Lower leg skin (tissue), 4 donors: ENCODE measurements around the gene SLC27A3. TPM values are rescaled to one million over a fixed set of nuclear protein-coding genes. Genes with fewer than 3 reads are reported as not detected.
A peak's percentile ranks its signal among the peaks of the same experiment; 100 is the strongest.
"Not testable (repeated sequence)": the region's sequence is repeated elsewhere in the genome, so short reads cannot be mapped to it uniquely, and the experiment has no call there.

ENCODE experiments used
- DNase-seq, 2 donors: peaks; one replicate each; pipeline ENCODE4 v3.0.0-alpha.2; 2019; ENCODE audit warnings: low spot score in 2 of 2
- H3K4me3 ChIP-seq: fragments of 200-600 bp; sonication (generic); 2 replicates; pipeline ENCODE4 v1.5.1; 2017; ENCODE audit warnings: mild to moderate bottlenecking, low read depth; ENCODE audit not compliant: poor library complexity, severe bottlenecking
- CTCF ChIP-seq, 3 donors: fragments of 450-650 bp; IDR thresholded peaks; one replicate each; pipeline ENCODE4 v1.5.1; 2016; ENCODE audit warnings: antibody characterized with exemption in 3 of 3, mild to moderate bottlenecking in 3 of 3, moderate library complexity in 2 of 3
- POLR2A ChIP-seq, 2 donors: fragments of 450-650 bp; IDR thresholded peaks; one replicate each; pipeline ENCODE4 v1.6.1; 2016 to 2017; ENCODE audit warnings: antibody characterized with exemption in 2 of 2, mild to moderate bottlenecking in 1 of 2, moderate library complexity in 1 of 2
- WGBS, 2 donors: methylation state at CpG; one replicate each; pipeline ENCODE4 v1.1.5; 2018; 5-methylcytosine and 5-hydroxymethylcytosine counted together
- intact Hi-C: fragments of 100-400 bp; cut with DNase I; formaldehyde crosslinking; loops from one replicate; pipeline ENCODE4 v1.15.0; 2023; ENCODE audit warnings: low total_unique reads
- total RNA-seq, 4 donors: library from RNA; depleted of rRNA; stranded (reverse); fragments of >200 nt; gene quantifications; one replicate each; pipeline ENCODE4 v1.1.0, GENCODE V29; 2016

SLC27A3 gene
- total RNA-seq, 4 donors from 2014 or later: 21.6 to 70.3 (median 45.3) TPM

- H3K4me3 ChIP-seq: no peak overlapping the region
Measured at GRCh38 chr1:153779781-153780541, 4.8 kb downstream of the SLC27A3 start.

GRCh38 chr1:153780551-153780950 is 5.3 kb downstream of the SLC27A3 start:
- no peak overlapping the region for H3K4me3 ChIP-seq
- TF ChIP-seq POLR2A (IDR thresholded peaks at IDR 0.05): no peak
- no peak for TF ChIP-seq CTCF (IDR thresholded peaks at IDR 0.05)
- intact Hi-C loops: no loop called here
- DNase-seq: no peak
- 52 to 59% methylated on average over 4 of the region's 4 CpGs for WGBS, 2 donors

More at GRCh38 chr1:153779781-153780541, 4.8 kb downstream of the SLC27A3 start:
- TF ChIP-seq CTCF (IDR thresholded peaks at IDR 0.05) (no peak), POLR2A (IDR thresholded peaks at IDR 0.05) (no peak)
- 66 to 76% methylated on average over 17 of the region's 17 CpGs for WGBS, 2 donors
- intact Hi-C loops: no loop called here
- DNase-seq: no peak

GRCh38 chr1:153782648-153783047 is 7.4 kb downstream of the SLC27A3 start:
- DNase-seq, H3K4me3 ChIP-seq, intact Hi-C loops: not testable (repeated sequence)
- WGBS, 2 donors: 92 to 94% methylated on average over 8 of the region's 8 CpGs

GRCh38 chr1:153783233-153784190 is 8.3 kb downstream of the SLC27A3 start:
- peak; percentile 89 to 98 for DNase-seq
- intact Hi-C loops: no loop called here

GRCh38 chr1:153786038-153786790 is 11.0 kb downstream of the SLC27A3 start:
- TF ChIP-seq CTCF (IDR thresholded peaks at IDR 0.05): no peak
- no peak for TF ChIP-seq POLR2A (IDR thresholded peaks at IDR 0.05)
- DNase-seq: no peak
- no peak overlapping the region for H3K4me3 ChIP-seq
- intact Hi-C loops: no loop called here
- 94% methylated on average over 4 of the region's 4 CpGs for WGBS, 2 donors

More at GRCh38 chr1:153783233-153784190, 8.3 kb downstream of the SLC27A3 start:
- peak in 1 of 2 donors; percentile 77 for TF ChIP-seq POLR2A (IDR thresholded peaks at IDR 0.05)
- no peak for TF ChIP-seq CTCF (IDR thresholded peaks at IDR 0.05)
- H3K4me3 ChIP-seq: peak overlapping the region; percentile 47
- 0 to 1% methylated on average over 43 to 57 of the region's 61 CpGs for WGBS, 2 donors
